Stimulated activated CD4-positive, alpha-beta T cell treated with anti-CD3 and anti-CD28 coated beads, TNF-alpha, amount 100 ng/mL, for 4 hours (primary cell): ENCODE data around the gene TAF4B.
"Not testable (repeated sequence)": the region's sequence is repeated elsewhere in the genome, so short reads cannot be mapped to it uniquely, and the experiment has no call there.

Source experiments
- DNase-seq, 3 experiments: peaks; one replicate each; pipeline ENCODE4 v3.0.0-alpha.2; 2020; ENCODE audit warnings: low read depth in 3 of 3

TAF4B gene

GRCh38 chr18:26309281-26309680 is 83.0 kb downstream of the TAF4B start:
- no peak for DNase-seq

GRCh38 chr18:26312199-26312598 is 86.0 kb downstream of the TAF4B start:
- DNase-seq, result no peak

GRCh38 chr18:26317398-26317797 is 91.2 kb downstream of the TAF4B start:
- no peak for DNase-seq

- no peak for DNase-seq
Measured at GRCh38 chr18:26320686-26321085, 94.4 kb downstream of the TAF4B start.

- no peak for DNase-seq
Measured at GRCh38 chr18:26322890-26323653, 96.8 kb downstream of the TAF4B start.

GRCh38 chr18:26325771-26326170 is 99.5 kb downstream of the TAF4B start:
- DNase-seq, result no peak

GRCh38 chr18:26327062-26327461 is 100.8 kb downstream of the TAF4B start:
- DNase-seq, result no peak

- DNase-seq, result no peak
Measured at GRCh38 chr18:26332991-26333390, 106.7 kb downstream of the TAF4B start.

GRCh38 chr18:26335156-26335555 is 108.9 kb downstream of the TAF4B start:
- no peak for DNase-seq

- no peak for DNase-seq
Measured at GRCh38 chr18:26335571-26336487, 109.6 kb downstream of the TAF4B start.

GRCh38 chr18:26336572-26336971 is 110.3 kb downstream of the TAF4B start:
- DNase-seq, result no peak

- no peak for DNase-seq
Measured at GRCh38 chr18:26342646-26343045, 116.4 kb downstream of the TAF4B start.

- no peak for DNase-seq
Measured at GRCh38 chr18:26350961-26351360, 124.7 kb downstream of the TAF4B start.

GRCh38 chr18:26356045-26356785 is 130.0 kb downstream of the TAF4B start:
- DNase-seq, result no peak

GRCh38 chr18:26357960-26358359 is 131.7 kb downstream of the TAF4B start:
- DNase-seq, result no peak

GRCh38 chr18:26362021-26362420 is 135.8 kb downstream of the TAF4B start:
- no peak for DNase-seq

GRCh38 chr18:26367425-26367824 is 141.2 kb downstream of the TAF4B start:
- DNase-seq, result no peak

GRCh38 chr18:26370037-26370436 is 143.8 kb downstream of the TAF4B start:
- DNase-seq, result no peak

- no peak for DNase-seq
Measured at GRCh38 chr18:26376105-26376504, 149.9 kb downstream of the TAF4B start.

GRCh38 chr18:26378701-26379100 is 152.5 kb downstream of the TAF4B start:
- DNase-seq, result no peak

- DNase-seq, result not testable (repeated sequence)
Measured at GRCh38 chr18:26381555-26381954, 155.3 kb downstream of the TAF4B start.
